HepG2 (cell line): Measurements from ENCODE around the gene CHI3L1. TPM values are rescaled to one million over a fixed set of nuclear protein-coding genes. Genes with fewer than 3 reads are reported as not detected.

Experiments
- ATAC-seq: fragments of 200-7000 bp; cut with Tn5 transposase; 3 replicates; pipeline ENCODE4 v1.9.1; 2020; ENCODE audit warnings: mild to moderate bottlenecking, moderate library complexity
- BruUV-seq: library from RNA; stranded (reverse); fragments of 400-500 nt; replicated peaks from 2 replicates; lab custom pipeline; 2021; lab: Mats Ljungman, UMichigan
- CTCF ChIA-PET: fragments of 300-600 bp; formaldehyde crosslinking; extraction: SDS; loops from one replicate; lab custom pipeline; 2021; ENCODE audit warnings: low total read pairs, inconsistent platforms, low intra/inter-chr PET ratio; lab: Yijun Ruan, JAX
- POLR2A ChIA-PET: fragments of 350-600 bp; sonication (Branson Sonifier 250); formaldehyde crosslinking; loops from one replicate; lab custom pipeline; 2020; ENCODE audit warnings: antibody characterized with exemption, inconsistent platforms; lab: Yijun Ruan, JAX
- DNase-seq: peaks from one replicate; pipeline ENCODE4 v3.0.0-alpha.2; 2015; ENCODE audit warnings: low spot score
- FAIRE-seq: peaks from 3 replicates; lab custom pipeline; 2011; peaks lifted over from hg19 to GRCh38; lab: Jason Lieb, UNC
- H2AFZ ChIP-seq: one replicate; pipeline ENCODE4 v1.6.1; 2011; ENCODE audit warnings: low read length, inconsistent platforms
- H3K27ac ChIP-seq: fragments of 300-600 bp; 3 replicates; pipeline ENCODE4 v1.8.0; 2011; ENCODE audit warnings: mixed run types, mild to moderate bottlenecking, mixed read lengths, low read length, inconsistent platforms; ENCODE audit not compliant: insufficient read depth; ENCODE audit errors: extremely low read length
- H3K27me3 ChIP-seq, 2 experiments: fragments of 200-600 bp in 1 of 2; 2 replicates in 1 of 2; 3 replicates in 1 of 2; pipeline versions ENCODE4 v1.6.0 to v1.8.0; 2011; ENCODE audit warnings: low read length in 2 of 2, mild to moderate bottlenecking in 2 of 2, moderate library complexity in 2 of 2, inconsistent platforms in 1 of 2; ENCODE audit not compliant: insufficient read depth in 2 of 2, control insufficient read depth in 1 of 2
- H3K36me3 ChIP-seq, 2 experiments: fragments of 200-600 bp in 1 of 2; replicated peaks in 1 of 2; 2 replicates in 1 of 2; 3 replicates in 1 of 2; pipeline versions ENCODE4 v1.5.1 to v1.8.0; 2011; ENCODE audit warnings: low read length in 2 of 2, inconsistent platforms in 1 of 2; ENCODE audit not compliant: insufficient read depth in 2 of 2, control insufficient read depth in 1 of 2
- H3K4me1 ChIP-seq: 2 replicates; pipeline ENCODE4 v1.5.1; 2012; ENCODE audit warnings: low read length, inconsistent platforms; ENCODE audit not compliant: insufficient read depth
- H3K4me2 ChIP-seq: 2 replicates; pipeline ENCODE4 v1.6.0; 2011; ENCODE audit warnings: low read depth, low read length, inconsistent platforms
- H3K4me3 ChIP-seq, 3 experiments: fragments of 200-600 bp in 1 of 3; sonication (generic), shearing (Covaris generic) in 1 of 3; replicated peaks in 1 of 3; 2 replicates each; pipeline ENCODE4 v1.5.1; 2011 to 2016; ENCODE audit warnings: low read length in 3 of 3, inconsistent platforms in 2 of 3, low read depth in 2 of 3, mild to moderate bottlenecking in 2 of 3, control low read depth in 1 of 3, mixed read lengths in 1 of 3; ENCODE audit not compliant: insufficient read depth in 1 of 3
- H3K79me2 ChIP-seq: one replicate; pipeline ENCODE4 v1.6.1; 2011; ENCODE audit warnings: low read length, inconsistent platforms; ENCODE audit not compliant: insufficient read depth
- H3K9ac ChIP-seq: 2 replicates; pipeline ENCODE4 v1.6.0; 2011; ENCODE audit warnings: mild to moderate bottlenecking, low read depth, low read length, inconsistent platforms; ENCODE audit not compliant: insufficient read depth
- H3K9me3 ChIP-seq: 2 replicates; pipeline ENCODE4 v1.5.1; 2012; ENCODE audit warnings: mild to moderate bottlenecking, low read length
- H4K20me1 ChIP-seq: 2 replicates; pipeline ENCODE4 v1.6.0; 2011; ENCODE audit warnings: inconsistent platforms, mild to moderate bottlenecking, low read length, moderate library complexity; ENCODE audit not compliant: insufficient read depth
- CREB1 ChIP-seq, 2 experiments: fragments of 450-650 bp in 1 of 2; IDR thresholded peaks; 2 replicates each; pipeline ENCODE4 v1.6.1; 2016 to 2017; ENCODE audit warnings: control low read depth in 1 of 2, mild to moderate bottlenecking in 1 of 2, missing compliant biosample characterization in 1 of 2, missing genetic modification characterization in 1 of 2
- DR1 ChIP-seq: sonication (generic); formaldehyde crosslinking; IDR thresholded peaks from 2 replicates; pipeline ENCODE4 v1.8.0; 2021; ENCODE audit warnings: mild to moderate bottlenecking, missing genetic modification reagents, inconsistent platforms
- GLI4 ChIP-seq: sonication (generic); formaldehyde crosslinking; IDR thresholded peaks from 2 replicates; pipeline ENCODE4 v1.5.1; 2020; ENCODE audit warnings: missing genetic modification reagents, mild to moderate bottlenecking, moderate library complexity, borderline replicate concordance
- HOXA9 ChIP-seq: sonication (generic); formaldehyde crosslinking; IDR thresholded peaks from 2 replicates; pipeline ENCODE4 v1.8.1; 2022; ENCODE audit warnings: missing genetic modification reagents, mild to moderate bottlenecking, moderate library complexity, borderline replicate concordance
- KLF11 ChIP-seq: IDR thresholded peaks from 2 replicates; pipeline ENCODE4 v1.6.1; 2016; ENCODE audit warnings: missing compliant biosample characterization
- MED8 ChIP-seq: sonication (generic); formaldehyde crosslinking; IDR thresholded peaks from 2 replicates; pipeline ENCODE4 v1.8.1; 2023; ENCODE audit warnings: mild to moderate bottlenecking, missing genetic modification reagents; ENCODE audit not compliant: insufficient replicate concordance
- ONECUT2 ChIP-seq: sonication (generic); formaldehyde crosslinking; IDR thresholded peaks from 2 replicates; pipeline ENCODE4 v1.4.0; 2020; ENCODE audit warnings: missing genetic modification reagents
- PAX8 ChIP-seq: sonication (generic); formaldehyde crosslinking; IDR thresholded peaks from 2 replicates; pipeline ENCODE4 v1.8.0; 2022; ENCODE audit warnings: mild to moderate bottlenecking, missing genetic modification reagents, borderline replicate concordance
- REL ChIP-seq: sonication (generic); formaldehyde crosslinking; conservative IDR thresholded peaks from 2 replicates; pipeline ENCODE4 v1.8.0; 2022; ENCODE audit warnings: mild to moderate bottlenecking, missing genetic modification reagents, moderate library complexity
- TOE1 ChIP-seq: sonication (generic); formaldehyde crosslinking; IDR thresholded peaks from 2 replicates; pipeline ENCODE4 v1.4.0; 2020; ENCODE audit warnings: mild to moderate bottlenecking, missing genetic modification reagents
- ZC3H4 ChIP-seq: sonication (generic); formaldehyde crosslinking; IDR thresholded peaks from 2 replicates; pipeline ENCODE4 v1.4.0; 2020; ENCODE audit warnings: missing genetic modification reagents, borderline replicate concordance
- ZNF616 ChIP-seq: sonication (generic); formaldehyde crosslinking; IDR thresholded peaks from 2 replicates; pipeline ENCODE4 v1.5.0; 2020; ENCODE audit warnings: low read depth, mild to moderate bottlenecking, missing genetic modification reagents
- WGBS: methylation state at CpG from one replicate; pipeline ENCODE4 v1.1.6; 2017; ENCODE audit warnings: low lambda C conversion rate; 5-methylcytosine and 5-hydroxymethylcytosine counted together
- in situ Hi-C: cut with HindIII; loops from 2 replicates; pipeline ENCODE4 v1.10.0; 2017; ENCODE audit warnings: low pct_unique_long_range_greater_than_20kb; ENCODE audit not compliant: extremely low pct_ligation_motif_present
- intact Hi-C: fragments of 100-400 bp; cut with micrococcal nuclease; formaldehyde crosslinking; loops from one replicate; pipeline ENCODE4 v1.10.0; 2022; ENCODE audit not compliant: unreplicated experiment
- polyA plus RNA-seq, 8 experiments: library from polyadenylated mRNA; depleted of rRNA in 3 of 8; stranded (reverse) in 7 of 8; unstranded in 1 of 8; fragments of >200 nt; fragmentation: Illumina TruSeq in 4 of 8; extraction: Trizol in 4 of 8; gene quantifications; 2 replicates each; pipeline versions ENCODE4 v1.2.1 to v1.2.3, GENCODE V29; 2011 to 2016; ENCODE audit warnings: low read depth in 4 of 8, missing spikeins in 1 of 8, mixed read lengths in 1 of 8; ENCODE audit not compliant: insufficient read depth in 1 of 8
- total RNA-seq, 5 experiments: library from RNA; depleted of rRNA; stranded (reverse); fragments of >200 nt; fragmentation: Illumina TruSeq; extraction: Trizol; gene quantifications; 2 replicates each; pipeline ENCODE4 v1.2.3, GENCODE V29; 2016; ENCODE audit warnings: low read depth in 1 of 5
- TF ChIP-seq, protein P1 (sequence below): fragments of 450-650 bp; IDR thresholded peaks from 2 replicates; pipeline ENCODE4 v1.6.1; 2017
- TF ChIP-seq, protein P2 (sequence below): sonication (generic); formaldehyde crosslinking; IDR thresholded peaks from 2 replicates; pipeline ENCODE4 v1.4.0; 2020; ENCODE audit warnings: missing genetic modification reagents

The CHI3L1 gene
- total and polyA plus RNA-seq, 2 of the 13 experiments (the other 11 are each of a cell fraction or from before 2014, with no cell fraction given): 0.09 to 0.13 TPM

DNA sequence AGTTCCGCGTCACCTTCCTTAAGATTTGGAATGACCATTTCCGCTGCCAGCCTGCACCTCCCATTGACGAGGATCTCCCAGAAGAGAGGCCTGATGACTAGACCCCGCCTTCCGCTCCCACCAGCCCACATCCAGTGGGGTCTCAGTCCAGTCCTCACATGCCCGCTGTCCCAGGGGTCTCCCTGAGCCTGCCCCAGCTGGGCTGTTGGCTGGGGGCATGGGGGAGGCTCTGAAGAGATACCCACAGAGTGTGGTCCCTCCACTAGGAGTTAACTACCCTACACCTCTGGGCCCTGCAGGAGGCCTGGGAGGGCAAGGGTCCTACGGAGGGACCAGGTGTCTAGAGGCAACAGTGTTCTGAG, 20.7 kb downstream of the CHI3L1 start:
- Histone ChIP-seq H3K4me3 (no peak overlapping the region), H4K20me1 (no peaks in the 10 kb centered on the region), H3K4me2 (no peak overlapping the region), H3K27me3 (peaks cover 1 to 6% of the 10 kb centered on the region in 2 experiments; a peak in 2 of 5 replicates), H3K27ac (no peak overlapping the region)
- CTCF ChIA-PET: interaction anchor here (1.8 kb wide), 1 partner anchor 51 kb away, joined by 15 read pairs; no protein-coding TSS in a partner anchor
- no peak for DNase-seq
- in situ Hi-C loops: loop anchor here (5.0 kb wide), 1 partner anchor 52 kb away; no protein-coding TSS in a partner anchor
- WGBS: 70% methylated on average over 7 of the region's 8 CpGs
- no peak for ATAC-seq
- no peak for TF ChIP-seq TOE1 (CRISPR knock-in tag)
- no peak for TF ChIP-seq ONECUT2 (CRISPR knock-in tag)
- TF ChIP-seq HOXA9: no peak
- no peak for TF ChIP-seq DR1 (CRISPR knock-in tag)
- TF ChIP-seq, all 625 proteins: peak for 0
- no peaks in the 10 kb centered on the region for H3K79me2 ChIP-seq
- no peak for FAIRE-seq
- intact Hi-C loops: loop anchor here (1.0 to 2.0 kb wide), 2 partner anchors 51 to 101 kb away; no protein-coding TSS in a partner anchor
- no peaks in the 10 kb centered on the region for H3K4me1 ChIP-seq
- no peak overlapping the region for H2AFZ ChIP-seq
- no peak overlapping the region for H3K9ac ChIP-seq
- POLR2A ChIA-PET: no interaction called here
- no peaks in the 10 kb centered on the region for H3K9me3 ChIP-seq
- H3K36me3 ChIP-seq: no peaks in the 10 kb centered on the region
- no TSS peak for BruUV-seq

DNA sequence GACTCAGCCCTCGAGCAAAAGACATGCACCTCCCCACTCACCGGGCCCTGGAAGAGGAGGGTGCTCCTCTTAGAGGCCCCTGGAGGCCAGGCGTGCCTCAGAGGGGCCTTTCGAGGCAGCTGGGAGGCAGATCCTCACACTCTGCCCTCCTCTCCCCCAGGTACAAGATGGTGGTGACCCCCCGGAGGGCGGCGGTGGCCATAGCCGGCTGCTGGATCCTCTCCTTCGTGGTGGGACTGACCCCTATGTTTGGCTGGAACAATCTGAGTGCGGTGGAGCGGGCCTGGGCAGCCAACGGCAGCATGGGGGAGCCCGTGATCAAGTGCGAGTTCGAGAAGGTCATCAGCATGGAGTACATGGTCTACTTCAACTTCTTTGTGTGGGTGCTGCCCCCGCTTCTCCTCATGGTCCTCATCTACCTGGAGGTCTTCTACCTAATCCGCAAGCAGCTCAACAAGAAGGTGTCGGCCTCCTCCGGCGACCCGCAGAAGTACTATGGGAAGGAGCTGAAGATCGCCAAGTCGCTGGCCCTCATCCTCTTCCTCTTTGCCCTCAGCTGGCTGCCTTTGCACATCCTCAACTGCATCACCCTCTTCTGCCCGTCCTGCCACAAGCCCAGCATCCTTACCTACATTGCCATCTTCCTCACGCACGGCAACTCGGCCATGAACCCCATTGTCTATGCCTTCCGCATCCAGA, 21.3 kb downstream of the CHI3L1 start:
- H2AFZ ChIP-seq: no peak overlapping the region
- no peak overlapping the region for H3K9ac ChIP-seq
- CTCF ChIA-PET: no interaction called here
- H3K27ac ChIP-seq: no peak overlapping the region
- peaks cover 1 to 6% of the 10 kb centered on the region in 2 experiments; a peak in 2 of 5 replicates for H3K27me3 ChIP-seq
- in situ Hi-C loops: loop anchor here (5.0 kb wide), 1 partner anchor 52 kb away; no protein-coding TSS in a partner anchor
- no peak overlapping the region for H3K4me2 ChIP-seq
- H3K79me2 ChIP-seq: no peaks in the 10 kb centered on the region
- FAIRE-seq (no peak), DNase-seq (no peak), ATAC-seq (no peak)
- WGBS: 58% methylated on average over 16 of the region's 28 CpGs
- POLR2A ChIA-PET: no interaction called here
- BruUV-seq: no TSS peak
- no peaks in the 10 kb centered on the region for H3K9me3 ChIP-seq
- no peaks in the 10 kb centered on the region for H3K36me3 ChIP-seq
- H3K4me3 ChIP-seq: no peak overlapping the region
- H4K20me1 ChIP-seq: no peaks in the 10 kb centered on the region
- intact Hi-C loops: no loop called here
- H3K4me1 ChIP-seq: no peaks in the 10 kb centered on the region
- TF ChIP-seq, protein P1, sequence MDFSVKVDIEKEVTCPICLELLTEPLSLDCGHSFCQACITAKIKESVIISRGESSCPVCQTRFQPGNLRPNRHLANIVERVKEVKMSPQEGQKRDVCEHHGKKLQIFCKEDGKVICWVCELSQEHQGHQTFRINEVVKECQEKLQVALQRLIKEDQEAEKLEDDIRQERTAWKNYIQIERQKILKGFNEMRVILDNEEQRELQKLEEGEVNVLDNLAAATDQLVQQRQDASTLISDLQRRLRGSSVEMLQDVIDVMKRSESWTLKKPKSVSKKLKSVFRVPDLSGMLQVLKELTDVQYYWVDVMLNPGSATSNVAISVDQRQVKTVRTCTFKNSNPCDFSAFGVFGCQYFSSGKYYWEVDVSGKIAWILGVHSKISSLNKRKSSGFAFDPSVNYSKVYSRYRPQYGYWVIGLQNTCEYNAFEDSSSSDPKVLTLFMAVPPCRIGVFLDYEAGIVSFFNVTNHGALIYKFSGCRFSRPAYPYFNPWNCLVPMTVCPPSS: no peak
- TF ChIP-seq KLF11 (CRISPR knock-in tag): no peak
- TF ChIP-seq ZNF616 (CRISPR knock-in tag): no peak
- TF ChIP-seq PAX8: no peak
- no peak for TF ChIP-seq CREB1 (IDR thresholded peaks at IDR 0.05)
- no peak for TF ChIP-seq CREB1 (CRISPR knock-in tag; IDR thresholded peaks at IDR 0.05)
- TF ChIP-seq, protein P2, sequence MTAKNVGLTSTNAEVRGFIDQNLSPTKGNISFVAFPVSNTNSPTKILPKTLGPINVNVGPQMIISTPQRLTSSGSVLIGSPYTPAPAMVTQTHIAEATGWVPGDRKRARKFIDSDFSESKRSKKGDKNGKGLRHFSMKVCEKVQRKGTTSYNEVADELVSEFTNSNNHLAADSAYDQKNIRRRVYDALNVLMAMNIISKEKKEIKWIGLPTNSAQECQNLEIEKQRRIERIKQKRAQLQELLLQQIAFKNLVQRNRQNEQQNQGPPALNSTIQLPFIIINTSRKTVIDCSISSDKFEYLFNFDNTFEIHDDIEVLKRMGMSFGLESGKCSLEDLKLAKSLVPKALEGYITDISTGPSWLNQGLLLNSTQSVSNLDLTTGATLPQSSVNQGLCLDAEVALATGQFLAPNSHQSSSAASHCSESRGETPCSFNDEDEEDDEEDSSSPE (CRISPR knock-in tag): no peak
- no peak for TF ChIP-seq MED8 (CRISPR knock-in tag)
- no peak for TF ChIP-seq ZC3H4 (CRISPR knock-in tag)
- TF ChIP-seq GLI4: no peak
- TF ChIP-seq REL: no peak
